NCI-H1436 treated with DMSO at 0.1 percent for 48 hours (cell line): Measurements from ENCODE around the gene E2F4.

Experiments used
- DNase-seq: peaks from one replicate; lab custom pipeline; 2025; lab: John Stamatoyannopoulos, UW

The E2F4 gene

GRCh38 chr16:67173808-67174705, 17.9 kb upstream of the E2F4 start:
- no peak for DNase-seq

DNA sequence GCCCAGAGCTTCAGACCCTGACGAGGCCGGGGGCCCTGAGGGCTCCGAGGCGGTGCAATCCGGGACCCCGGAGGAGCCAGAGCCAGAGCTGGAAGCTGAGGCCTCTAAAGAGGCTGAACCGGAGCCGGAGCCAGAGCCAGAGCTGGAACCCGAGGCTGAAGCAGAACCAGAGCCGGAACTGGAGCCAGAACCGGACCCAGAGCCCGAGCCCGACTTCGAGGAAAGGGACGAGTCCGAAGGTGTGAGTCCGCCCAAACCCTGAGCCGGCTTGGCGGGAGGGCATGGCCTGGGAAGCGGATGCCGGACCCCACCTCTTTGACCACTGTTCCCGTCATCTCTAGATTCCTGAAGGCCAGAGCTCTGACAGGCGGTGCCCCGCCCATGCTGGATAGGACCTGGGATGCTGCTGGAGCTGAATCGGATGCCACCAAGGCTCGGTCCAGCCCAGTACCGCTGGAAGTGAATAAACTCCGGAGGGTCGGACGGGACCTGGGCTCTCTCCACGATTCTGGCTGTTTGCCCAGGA, 17.2 kb upstream of the E2F4 start:
- no peak for DNase-seq

GRCh38 chr16:67176662-67177061, 15.3 kb upstream of the E2F4 start:
- DNase-seq, result no peak

DNA sequence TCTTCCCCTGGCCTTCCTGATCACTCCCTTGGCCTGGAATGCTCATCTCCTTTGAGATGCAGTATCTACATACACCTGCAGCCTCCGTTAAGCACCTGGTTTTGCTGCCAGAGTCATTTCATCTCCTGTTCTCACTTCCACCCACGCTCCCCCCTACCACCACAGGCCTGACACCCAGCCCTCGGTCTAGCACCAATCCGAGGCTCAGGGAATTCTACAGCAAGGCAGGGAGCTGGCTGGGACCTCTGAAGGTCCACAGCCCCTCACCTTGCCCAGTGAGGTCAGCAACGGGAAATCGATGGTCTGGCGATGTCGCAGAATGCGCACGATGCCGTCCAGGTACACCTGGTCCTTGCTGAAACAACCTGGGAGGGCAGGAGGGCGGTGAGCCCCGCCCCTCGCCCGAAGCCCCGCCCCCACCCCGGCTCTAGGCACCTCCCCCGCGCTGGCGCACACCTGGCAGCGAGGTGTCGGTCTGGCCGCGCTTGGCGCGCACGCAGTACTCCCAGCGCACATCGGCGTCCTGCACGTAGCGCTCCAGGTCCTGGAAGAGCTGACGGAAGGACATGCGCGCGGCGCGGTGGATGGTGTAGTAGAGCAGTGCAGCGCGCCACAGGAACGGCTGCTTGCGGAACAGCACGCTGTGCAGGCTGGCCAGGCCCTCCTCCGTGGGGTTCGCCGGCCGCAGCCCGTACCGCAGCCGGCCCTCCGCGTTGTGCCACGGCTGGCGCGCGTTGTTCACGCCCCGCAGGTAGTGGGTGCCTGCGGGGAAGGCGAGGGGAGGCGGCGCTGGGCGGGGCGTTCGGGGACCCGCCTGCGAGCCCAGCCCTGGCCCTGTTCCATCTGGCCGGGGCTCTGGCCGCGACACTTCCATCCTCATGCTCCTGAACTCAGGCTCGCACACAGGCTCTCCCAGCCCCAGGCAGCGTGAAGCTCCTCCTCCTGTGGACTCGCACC, 13.9 kb upstream of the E2F4 start:
- DNase-seq, result no peak

- no peak for DNase-seq
These were observed 12.4 kb upstream of the E2F4 start for GRCh38 chr16:67179421-67180080.

- DNase-seq, result no peak
These were observed 11.8 kb upstream of the E2F4 start for GRCh38 chr16:67180166-67180565.

GRCh38 chr16:67181346-67181745, 10.6 kb upstream of the E2F4 start:
- DNase-seq, result no peak

GRCh38 chr16:67182288-67182687, 9.7 kb upstream of the E2F4 start:
- no peak for DNase-seq

DNA sequence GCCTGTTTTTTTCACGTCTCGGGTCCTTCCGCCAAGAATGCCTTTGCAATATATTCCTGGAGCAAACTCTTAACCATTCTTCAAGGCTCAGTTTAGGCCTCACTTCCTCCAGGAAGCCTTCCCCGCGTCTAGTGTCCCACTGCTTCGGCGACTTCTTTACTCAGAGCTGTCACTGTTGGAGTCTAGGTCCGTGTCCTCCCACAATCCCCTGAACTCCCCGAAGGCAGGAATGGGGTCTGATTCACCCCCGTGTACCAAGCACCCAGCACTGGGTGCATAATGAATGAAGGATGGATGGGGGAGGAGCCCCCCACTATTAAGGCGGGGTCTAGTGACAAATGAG, 8.7 kb upstream of the E2F4 start:
- DNase-seq, result no peak

DNA sequence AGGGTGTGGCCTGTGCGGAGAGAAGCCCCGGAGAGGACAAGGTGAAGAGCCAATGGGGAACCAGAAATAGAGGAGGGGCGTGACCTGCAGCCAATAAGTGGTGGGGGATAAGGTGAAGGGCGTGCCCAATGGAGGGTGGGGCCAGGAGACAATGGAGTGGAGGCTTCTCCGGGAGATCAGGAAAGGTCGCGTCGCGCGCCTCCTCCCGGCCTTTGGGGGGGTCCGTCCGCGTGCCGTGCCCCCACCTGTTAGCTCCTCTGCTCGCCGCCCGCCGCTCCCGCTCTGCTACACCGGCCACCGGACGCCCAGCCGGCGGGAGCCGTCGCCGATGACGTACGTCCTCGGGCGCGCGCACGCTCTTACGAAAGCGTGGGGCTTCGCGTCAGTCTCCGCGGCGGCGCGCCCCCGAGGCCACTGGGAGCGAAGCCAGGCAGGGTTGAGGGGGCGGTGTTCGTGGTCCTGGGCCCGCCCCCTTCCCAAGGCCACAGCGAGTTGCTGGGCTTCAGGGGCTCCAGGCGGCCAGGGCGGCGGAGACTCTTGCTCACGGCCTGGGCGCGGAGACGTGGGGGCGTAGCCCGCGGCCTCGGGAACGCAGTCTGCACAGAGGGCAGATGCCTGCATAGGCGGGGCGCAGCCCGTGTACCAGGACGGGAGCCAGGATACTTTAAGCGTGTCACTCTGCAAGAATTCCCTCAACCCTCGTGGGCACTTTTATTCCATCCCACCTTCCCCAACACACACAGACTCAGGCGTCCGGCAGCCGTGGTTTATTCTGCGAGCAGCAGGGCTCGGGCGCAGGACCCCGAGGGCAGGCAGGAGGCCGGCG, 8.1 kb upstream of the E2F4 start, which contains the start of gene MATCAP1:
MATCAP1 (minus strand) TSS at position 337 of the 826 bp plus-strand sequence. CDS start 3,353 bp downstream, outside the sequence.
- DNase-seq, result peak; percentile 96

DNA sequence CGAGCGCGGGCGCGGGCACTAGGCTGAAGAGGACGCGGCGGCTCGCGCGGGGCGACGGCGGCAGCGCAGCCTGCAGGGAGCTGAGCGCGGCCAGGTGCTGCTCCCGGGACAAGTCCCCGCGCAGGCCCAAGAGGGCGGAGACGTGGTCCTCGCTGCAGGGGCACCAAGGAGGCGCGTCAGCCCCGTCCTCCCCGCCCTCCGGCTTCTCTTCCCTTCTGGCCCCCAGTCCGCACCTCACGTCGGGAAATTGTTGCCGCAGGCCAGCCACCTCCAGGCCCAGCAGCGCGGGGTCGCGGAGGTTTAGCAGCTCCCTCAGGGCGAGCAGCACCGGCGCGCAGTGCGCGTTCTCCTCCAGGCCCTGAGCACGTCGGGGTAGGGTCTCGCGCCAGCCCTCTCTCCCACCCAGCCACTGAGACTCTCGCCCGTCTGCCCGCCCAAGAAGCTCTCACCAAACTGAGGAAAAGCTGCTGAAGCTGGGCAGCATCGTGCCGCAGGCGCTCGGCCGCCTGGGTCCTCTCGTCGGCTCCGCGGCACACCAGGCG, 7.4 kb upstream of the E2F4 start:
- DNase-seq, result no peak

DNA sequence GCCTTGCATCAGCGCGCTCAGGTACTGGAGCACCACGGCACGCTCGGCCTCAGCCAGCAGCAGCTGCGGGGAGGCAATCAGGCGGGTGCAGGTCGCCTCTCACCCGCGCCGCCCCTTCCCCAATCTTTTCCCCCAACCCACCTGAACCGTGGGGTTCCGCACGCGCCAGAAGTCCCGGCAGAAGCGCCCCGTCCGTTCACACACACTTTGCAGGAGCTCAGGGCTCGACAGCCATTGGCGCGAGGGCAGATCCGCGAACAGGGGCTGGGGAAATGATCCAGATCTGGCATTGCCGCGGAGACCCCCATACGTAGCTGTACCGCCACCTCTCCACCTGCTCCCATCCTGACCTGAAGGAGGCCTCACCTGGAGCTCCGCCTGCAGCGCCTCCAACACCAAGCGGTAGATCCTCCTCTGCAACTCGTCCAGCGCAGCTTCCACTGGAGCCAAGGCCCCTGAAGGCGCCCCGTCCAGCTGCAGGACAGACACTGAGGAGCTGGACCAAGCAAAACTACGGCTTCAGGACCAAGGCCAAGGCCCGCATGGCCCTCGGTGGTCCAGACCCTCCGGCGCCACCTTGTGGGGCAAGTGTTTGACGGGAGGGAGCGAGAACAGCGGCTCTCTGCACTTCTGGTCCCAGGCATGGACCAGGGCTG, 6.8 kb upstream of the E2F4 start:
- no peak for DNase-seq

- no peak for DNase-seq
These were observed 6.3 kb upstream of the E2F4 start for GRCh38 chr16:67185651-67186134.

DNA sequence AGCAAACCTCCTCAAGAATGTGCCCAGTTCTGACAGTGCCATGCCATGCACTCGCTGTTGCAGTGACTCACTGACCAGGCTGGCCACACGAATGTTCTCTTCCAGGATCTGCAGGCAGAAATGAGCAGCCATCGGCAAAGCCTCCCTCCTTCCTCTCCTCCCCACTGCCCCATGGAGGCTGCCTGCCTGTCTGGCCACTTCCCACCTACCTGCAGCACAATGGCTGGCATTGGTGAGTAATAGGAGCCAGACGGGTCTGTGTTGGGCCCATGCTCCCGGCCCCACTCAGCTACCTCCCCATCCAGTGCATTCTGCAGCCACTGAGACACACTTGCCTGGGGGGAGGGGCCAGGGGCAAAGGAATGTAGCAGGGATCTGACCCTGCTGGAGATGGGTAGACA, 5.4 kb upstream of the E2F4 start:
- DNase-seq, result no peak

- DNase-seq, result no peak
These were observed 4.6 kb upstream of the E2F4 start for GRCh38 chr16:67187175-67187890.

DNA sequence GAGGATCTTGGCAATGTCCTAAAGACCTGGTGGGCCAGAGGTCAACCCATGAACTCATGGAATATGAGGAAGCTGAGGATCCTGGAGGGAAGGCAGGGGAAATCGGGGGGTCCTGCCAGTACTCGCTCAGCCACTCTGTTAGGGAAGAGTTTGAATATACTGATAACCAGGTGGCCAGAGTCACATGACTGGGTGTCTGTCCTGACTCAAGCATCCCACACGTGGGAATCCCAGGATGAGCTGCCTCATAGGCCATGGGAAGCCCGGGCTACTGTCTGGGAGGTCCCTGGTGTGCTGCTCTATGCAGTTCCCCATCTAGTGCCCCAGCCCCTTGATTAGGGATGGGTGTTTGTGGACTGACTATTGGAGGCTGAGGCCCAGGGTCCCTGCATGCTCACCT, 3.6 kb upstream of the E2F4 start:
- no peak for DNase-seq

- no peak for DNase-seq
These were observed 3.2 kb upstream of the E2F4 start for GRCh38 chr16:67188798-67189197.

DNA sequence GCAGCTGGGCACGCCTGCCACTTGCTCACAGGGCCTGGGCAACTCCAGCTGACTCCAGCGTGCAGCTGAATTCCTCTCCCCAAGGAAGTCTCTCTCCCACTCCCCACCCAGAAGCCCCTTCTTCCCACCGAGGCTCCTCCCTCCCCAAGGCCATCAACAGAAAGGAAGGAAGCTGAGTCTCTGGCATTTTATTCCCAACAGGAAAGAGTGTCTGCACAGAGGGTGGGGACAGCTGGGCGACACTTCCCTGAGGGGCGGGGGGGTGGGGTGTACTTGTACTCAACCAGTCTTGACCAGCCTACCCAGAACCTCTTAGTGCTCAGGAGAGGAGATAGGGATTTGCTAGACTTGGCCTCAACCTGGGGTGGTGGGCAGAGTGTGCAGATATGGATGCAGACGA, 1.9 kb upstream of the E2F4 start, which contains the start of gene EXOC3L1:
EXOC3L1 (minus strand) TSS at position 96 of the 400 bp plus-strand sequence. CDS start 460 bp downstream, outside the sequence.
- no peak for DNase-seq
